Measurements from ENCODE around the gene GSTM4.
"Not testable (repeated sequence)": the region's sequence is repeated elsewhere in the genome, so short reads cannot be mapped to it uniquely, and the experiment has no call there.

DNA sequence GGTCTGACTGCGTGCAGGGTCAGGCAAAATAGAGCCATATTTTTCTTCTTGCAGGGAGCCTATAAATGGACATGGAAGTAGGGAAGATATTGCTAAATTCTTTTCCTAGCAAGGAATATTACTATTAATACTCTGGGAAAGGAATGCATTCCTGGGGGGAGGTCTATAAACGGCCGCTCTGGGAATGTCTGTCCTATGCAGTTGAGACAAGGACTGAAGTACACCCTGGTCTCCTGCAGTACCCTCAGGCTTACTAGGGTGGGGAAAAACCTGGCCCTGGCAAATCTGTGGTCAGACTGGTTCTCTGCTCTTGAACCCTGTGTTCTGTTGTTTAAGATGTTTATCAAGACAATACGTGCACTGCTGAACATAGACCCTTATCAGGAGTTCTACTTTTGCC is 53.0 kb downstream of the GSTM4 start:
- not testable (repeated sequence) for TF ChIP-seq ZNF146 (CRISPR knock-in tag; IDR thresholded peaks at IDR 0.05; ENCODE audit: unreplicated experiment); POLR2A (conservative IDR thresholded peaks at IDR 0.05); SP1 (CRISPR knock-in tag; IDR thresholded peaks at IDR 0.05); ZC3H4 (CRISPR knock-in tag; IDR thresholded peaks at IDR 0.05; ENCODE audit: borderline replicate concordance); KAT7 (CRISPR knock-in tag; IDR thresholded peaks at IDR 0.05; ENCODE audit: borderline replicate concordance); GABPB2 (CRISPR knock-in tag; conservative IDR thresholded peaks at IDR 0.05); BRCA1 (IDR thresholded peaks at IDR 0.05); BRCA1 (CRISPR knock-in tag; IDR thresholded peaks at IDR 0.05); RFX1 (IDR thresholded peaks at IDR 0.05)
- TF ChIP-seq, protein P1, sequence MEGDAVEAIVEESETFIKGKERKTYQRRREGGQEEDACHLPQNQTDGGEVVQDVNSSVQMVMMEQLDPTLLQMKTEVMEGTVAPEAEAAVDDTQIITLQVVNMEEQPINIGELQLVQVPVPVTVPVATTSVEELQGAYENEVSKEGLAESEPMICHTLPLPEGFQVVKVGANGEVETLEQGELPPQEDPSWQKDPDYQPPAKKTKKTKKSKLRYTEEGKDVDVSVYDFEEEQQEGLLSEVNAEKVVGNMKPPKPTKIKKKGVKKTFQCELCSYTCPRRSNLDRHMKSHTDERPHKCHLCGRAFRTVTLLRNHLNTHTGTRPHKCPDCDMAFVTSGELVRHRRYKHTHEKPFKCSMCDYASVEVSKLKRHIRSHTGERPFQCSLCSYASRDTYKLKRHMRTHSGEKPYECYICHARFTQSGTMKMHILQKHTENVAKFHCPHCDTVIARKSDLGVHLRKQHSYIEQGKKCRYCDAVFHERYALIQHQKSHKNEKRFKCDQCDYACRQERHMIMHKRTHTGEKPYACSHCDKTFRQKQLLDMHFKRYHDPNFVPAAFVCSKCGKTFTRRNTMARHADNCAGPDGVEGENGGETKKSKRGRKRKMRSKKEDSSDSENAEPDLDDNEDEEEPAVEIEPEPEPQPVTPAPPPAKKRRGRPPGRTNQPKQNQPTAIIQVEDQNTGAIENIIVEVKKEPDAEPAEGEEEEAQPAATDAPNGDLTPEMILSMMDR (IDR thresholded peaks at IDR 0.05 in 2 of 3, conservative IDR thresholded peaks at IDR 0.05 in 1 of 3; ENCODE audit: insufficient read depth in 2 of 3, low read depth in 1 of 3, low read length in 3 of 3): not testable (repeated sequence)
- TF ChIP-seq, protein P2, sequence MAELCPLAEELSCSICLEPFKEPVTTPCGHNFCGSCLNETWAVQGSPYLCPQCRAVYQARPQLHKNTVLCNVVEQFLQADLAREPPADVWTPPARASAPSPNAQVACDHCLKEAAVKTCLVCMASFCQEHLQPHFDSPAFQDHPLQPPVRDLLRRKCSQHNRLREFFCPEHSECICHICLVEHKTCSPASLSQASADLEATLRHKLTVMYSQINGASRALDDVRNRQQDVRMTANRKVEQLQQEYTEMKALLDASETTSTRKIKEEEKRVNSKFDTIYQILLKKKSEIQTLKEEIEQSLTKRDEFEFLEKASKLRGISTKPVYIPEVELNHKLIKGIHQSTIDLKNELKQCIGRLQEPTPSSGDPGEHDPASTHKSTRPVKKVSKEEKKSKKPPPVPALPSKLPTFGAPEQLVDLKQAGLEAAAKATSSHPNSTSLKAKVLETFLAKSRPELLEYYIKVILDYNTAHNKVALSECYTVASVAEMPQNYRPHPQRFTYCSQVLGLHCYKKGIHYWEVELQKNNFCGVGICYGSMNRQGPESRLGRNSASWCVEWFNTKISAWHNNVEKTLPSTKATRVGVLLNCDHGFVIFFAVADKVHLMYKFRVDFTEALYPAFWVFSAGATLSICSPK (IDR thresholded peaks at IDR 0.05; ENCODE audit: borderline replicate concordance): not testable (repeated sequence)
- TF ChIP-seq, protein P3, sequence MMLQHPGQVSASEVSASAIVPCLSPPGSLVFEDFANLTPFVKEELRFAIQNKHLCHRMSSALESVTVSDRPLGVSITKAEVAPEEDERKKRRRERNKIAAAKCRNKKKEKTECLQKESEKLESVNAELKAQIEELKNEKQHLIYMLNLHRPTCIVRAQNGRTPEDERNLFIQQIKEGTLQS (IDR thresholded peaks at IDR 0.05): not testable (repeated sequence)
- TF ChIP-seq, protein P3 (CRISPR knock-in tag; conservative IDR thresholded peaks at IDR 0.05): not testable (repeated sequence)

Measured in K562 (cell line).